H9 (cell line): ENCODE measurements around the gene CBY1. TPM values are rescaled to one million over a fixed set of nuclear protein-coding genes. Genes with fewer than 3 reads are reported as not detected.
A peak's percentile ranks its signal among the peaks of the same experiment; 100 is the strongest.

ENCODE experiments used
- DNase-seq: peaks from one replicate; pipeline ENCODE4 v3.0.0-alpha.2; 2017
- H2AFZ ChIP-seq: one replicate; pipeline ENCODE4 v1.6.1; 2013; ENCODE audit warnings: mild to moderate bottlenecking, low read length, control low read depth, moderate library complexity
- H2AK5ac ChIP-seq: 2 replicates; pipeline ENCODE4 v1.6.1; 2013; ENCODE audit warnings: low read length, control low read depth, mixed read lengths; ENCODE audit not compliant: insufficient read length
- H2BK120ac ChIP-seq: one replicate; pipeline ENCODE4 v1.6.1; 2013; ENCODE audit warnings: low read depth, mild to moderate bottlenecking, low read length, control low read depth, inconsistent platforms; ENCODE audit not compliant: poor library complexity, severe bottlenecking
- H2BK12ac ChIP-seq: 2 replicates; pipeline ENCODE4 v1.6.1; 2013; ENCODE audit warnings: low read length, control low read depth, mixed read lengths, low read depth; ENCODE audit not compliant: insufficient read length
- H2BK15ac ChIP-seq: 2 replicates; pipeline ENCODE4 v1.6.1; 2013; ENCODE audit warnings: low read depth, low read length, control low read depth
- H2BK20ac ChIP-seq: one replicate; pipeline ENCODE4 v1.6.1; 2013; ENCODE audit warnings: low read depth, mild to moderate bottlenecking, low read length, control low read depth, inconsistent platforms; ENCODE audit not compliant: poor library complexity, severe bottlenecking
- H2BK5ac ChIP-seq: 2 replicates; pipeline ENCODE4 v1.6.1; 2013; ENCODE audit warnings: low read length, control low read depth, mixed read lengths; ENCODE audit not compliant: insufficient read length
- H3K14ac ChIP-seq: 2 replicates; pipeline ENCODE4 v1.6.1; 2013; ENCODE audit warnings: low read length, control low read depth; ENCODE audit not compliant: insufficient read depth
- H3K18ac ChIP-seq: 2 replicates; pipeline ENCODE4 v1.6.1; 2013; ENCODE audit warnings: low read depth, mild to moderate bottlenecking, mixed read lengths, low read length, control low read depth; ENCODE audit not compliant: insufficient read length
- H3K23ac ChIP-seq: 2 replicates; pipeline ENCODE4 v1.6.1; 2013; ENCODE audit warnings: low read length, control low read depth, mixed read lengths, low read depth; ENCODE audit not compliant: insufficient read length
- H3K23me2 ChIP-seq: 2 replicates; pipeline ENCODE4 v1.6.1; 2013; ENCODE audit warnings: low read depth, mild to moderate bottlenecking, mixed read lengths, low read length, control low read depth; ENCODE audit not compliant: insufficient read length, poor library complexity, severe bottlenecking
- H3K27ac ChIP-seq: 2 replicates; pipeline ENCODE4 v1.5.1; 2013; ENCODE audit warnings: low read length, control low read depth, mixed read lengths, low read depth; ENCODE audit not compliant: insufficient read length
- H3K27me3 ChIP-seq: 2 replicates; pipeline ENCODE4 v1.6.1; 2013; ENCODE audit warnings: low read length, control low read depth, inconsistent platforms; ENCODE audit not compliant: insufficient read depth
- H3K4ac ChIP-seq: 2 replicates; pipeline ENCODE4 v1.6.1; 2013; ENCODE audit warnings: low read depth, mild to moderate bottlenecking, control low read depth, inconsistent platforms, low read length, moderate library complexity
- H3K4me1 ChIP-seq: 2 replicates; pipeline ENCODE4 v1.6.1; 2013; ENCODE audit warnings: low read length, control low read depth, inconsistent platforms; ENCODE audit not compliant: insufficient read depth
- H3K4me2 ChIP-seq: 2 replicates; pipeline ENCODE4 v1.6.1; 2013; ENCODE audit warnings: low read length, control low read depth, mixed read lengths; ENCODE audit not compliant: insufficient read length, insufficient read depth
- H3K56ac ChIP-seq: 2 replicates; pipeline ENCODE4 v1.6.1; 2013; ENCODE audit warnings: low read depth, mild to moderate bottlenecking, mixed read lengths, low read length, control low read depth; ENCODE audit not compliant: insufficient read length
- H3K79me1 ChIP-seq: 2 replicates; pipeline ENCODE4 v1.6.1; 2013; ENCODE audit warnings: low read depth, mild to moderate bottlenecking, moderate library complexity, low read length, control low read depth, inconsistent platforms; ENCODE audit not compliant: insufficient read depth, poor library complexity, severe bottlenecking
- H3K79me2 ChIP-seq: 2 replicates; pipeline ENCODE4 v1.6.1; 2013; ENCODE audit warnings: low read length, control low read depth, inconsistent platforms; ENCODE audit not compliant: insufficient read depth
- H3K9ac ChIP-seq: 2 replicates; pipeline ENCODE4 v1.6.1; 2013; ENCODE audit warnings: low read length, control low read depth, mixed read lengths; ENCODE audit not compliant: insufficient read length; ENCODE audit errors: extremely low read depth
- H3K9me3 ChIP-seq: one replicate; pipeline ENCODE4 v1.6.1; 2013; ENCODE audit warnings: low read depth, low read length, inconsistent platforms; ENCODE audit not compliant: control insufficient read depth
- H3T11ph ChIP-seq: one replicate; pipeline ENCODE4 v1.6.1; 2013; ENCODE audit warnings: mild to moderate bottlenecking, low read length, control low read depth, inconsistent platforms
- H4K20me1 ChIP-seq: one replicate; pipeline ENCODE4 v1.6.1; 2013; ENCODE audit not compliant: control insufficient read depth, insufficient read length, insufficient read depth
- H4K5ac ChIP-seq: 2 replicates; pipeline ENCODE4 v1.6.1; 2013; ENCODE audit warnings: low read depth, mild to moderate bottlenecking, mixed read lengths, low read length, control low read depth; ENCODE audit not compliant: insufficient read length
- H4K8ac ChIP-seq: replicated peaks from 2 replicates; pipeline ENCODE4 v1.6.1; 2013; ENCODE audit warnings: low read length, control low read depth, mixed read lengths, low read depth; ENCODE audit not compliant: insufficient read length
- H4K91ac ChIP-seq: 2 replicates; pipeline ENCODE4 v1.6.1; 2013; ENCODE audit warnings: low read depth, mild to moderate bottlenecking, moderate library complexity, mixed read lengths, low read length, control low read depth; ENCODE audit not compliant: insufficient read length
- H3K27ac Mint-ChIP-seq, 3 experiments: 2 replicates in 2 of 3; 3 replicates in 1 of 3; pipeline ENCODE4 v1.8.0; 2020 to 2021; ENCODE audit warnings: mixed read lengths in 3 of 3, mild to moderate bottlenecking in 1 of 3, moderate library complexity in 1 of 3
- H3K27me3 Mint-ChIP-seq: 2 replicates; pipeline ENCODE4 v1.8.0; 2021; ENCODE audit warnings: low read depth, mild to moderate bottlenecking, moderate library complexity, mixed read lengths
- H3K36me3 Mint-ChIP-seq, 3 experiments: 2 replicates in 2 of 3; 3 replicates in 1 of 3; pipeline ENCODE4 v1.8.0; 2020 to 2021; ENCODE audit warnings: low read depth in 3 of 3, mixed read lengths in 3 of 3; ENCODE audit not compliant: insufficient read depth in 1 of 3
- H3K4me1 Mint-ChIP-seq, 2 experiments: 2 replicates each; pipeline ENCODE4 v1.8.0; 2020; ENCODE audit warnings: mixed read lengths in 2 of 2
- H3K4me3 Mint-ChIP-seq, 2 experiments: 2 replicates in 1 of 2; 3 replicates in 1 of 2; pipeline ENCODE4 v1.8.0; 2020 to 2021; ENCODE audit warnings: mild to moderate bottlenecking in 2 of 2, mixed read lengths in 2 of 2, moderate library complexity in 1 of 2
- H3K9me3 Mint-ChIP-seq, 2 experiments: 2 replicates in 1 of 2; 3 replicates in 1 of 2; pipeline ENCODE4 v1.8.0; 2020; ENCODE audit warnings: mild to moderate bottlenecking in 2 of 2, mixed read lengths in 2 of 2, moderate library complexity in 1 of 2
- WGBS: extraction: QIAGEN DNeasy Blood & Tissue Kit; methylation state at CpG from one replicate; pipeline ENCODE4 v1.1.7; 2013; ENCODE audit warnings: missing lambda C conversion rate, low lambda C conversion rate, mixed read lengths; ENCODE audit not compliant: insufficient read length; ENCODE audit errors: extremely low coverage; 5-methylcytosine and 5-hydroxymethylcytosine counted together
- total RNA-seq: library from RNA; stranded (reverse); gene quantifications from 2 replicates; pipeline ENCODE4 v1.2.1, GENCODE V29; 2021
- TF ChIP-seq, protein P1 (sequence below): fragments of 200-600 bp; sonication (generic); conservative IDR thresholded peaks from 3 replicates; pipeline ENCODE4 v1.8.0; 2021; ENCODE audit warnings: antibody characterized with exemption, mild to moderate bottlenecking

CBY1 gene
- total RNA-seq, 1 experiment from 2014 or later = 26.6 TPM

DNA sequence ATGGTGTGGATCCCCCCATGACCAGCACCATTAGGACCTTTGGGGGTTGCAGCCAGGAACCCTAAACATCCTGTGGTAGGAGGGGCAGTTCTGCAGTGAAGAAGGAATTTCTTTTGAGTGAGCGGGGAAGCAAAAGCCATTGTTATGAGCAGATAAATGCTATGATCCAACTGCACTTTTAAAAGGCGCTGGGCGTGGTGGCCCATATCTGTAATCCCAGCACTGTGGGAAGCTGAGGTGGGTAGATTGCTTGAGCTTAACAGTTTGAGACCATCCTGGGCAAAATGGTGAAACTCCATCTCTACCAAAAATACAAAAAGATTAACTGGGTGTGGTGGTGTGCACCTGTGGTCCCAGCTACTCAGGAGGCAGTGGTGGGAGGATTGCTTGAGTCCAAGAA is 19.4 kb downstream of the CBY1 start:
- Histone ChIP-seq H3T11ph (no peak overlapping the region), H3K79me2 (no peaks in the 10 kb centered on the region), H3K4me1 (no peaks in the 10 kb centered on the region), H4K20me1 (no peaks in the 10 kb centered on the region), H3K56ac (no peak overlapping the region), H3K23me2 (no peaks in the 10 kb centered on the region), H2BK20ac (no peak overlapping the region), H3K9ac (no peak overlapping the region), H3K9me3 (no peaks in the 10 kb centered on the region), H4K5ac (no peak overlapping the region), H4K91ac (no peak overlapping the region), H3K79me1 (no peaks in the 10 kb centered on the region), H3K27ac (no peak overlapping the region), H3K4me2 (no peak overlapping the region), H3K18ac (no peak overlapping the region), H2AK5ac (no peak overlapping the region), H2BK5ac (no peak overlapping the region), H2AFZ (no peak overlapping the region), H4K8ac (no peak overlapping the region), H2BK15ac (no peak overlapping the region), H3K27me3 (no peaks in the 10 kb centered on the region), H2BK120ac (no peak overlapping the region), H3K14ac (no peak overlapping the region), H2BK12ac (no peak overlapping the region), H3K23ac (no peak overlapping the region), H3K4ac (no peak overlapping the region)
- DNase-seq = no peak
- Mint-ChIP-seq H3K4me3 (no peak overlapping the region), H3K9me3 (no peaks in the 10 kb centered on the region), H3K36me3 (peaks cover 10 to 23% (median 19%) of the 10 kb centered on the region in 3 experiments; a peak in 6 of 7 replicates), H3K27me3 (no peaks in the 10 kb centered on the region), H3K27ac (peak overlapping the region in 2 of 3 experiments; percentile 33 to 50; a peak in 2 of 7 replicates), H3K4me1 (no peaks in the 10 kb centered on the region)
- TF ChIP-seq, protein P1, sequence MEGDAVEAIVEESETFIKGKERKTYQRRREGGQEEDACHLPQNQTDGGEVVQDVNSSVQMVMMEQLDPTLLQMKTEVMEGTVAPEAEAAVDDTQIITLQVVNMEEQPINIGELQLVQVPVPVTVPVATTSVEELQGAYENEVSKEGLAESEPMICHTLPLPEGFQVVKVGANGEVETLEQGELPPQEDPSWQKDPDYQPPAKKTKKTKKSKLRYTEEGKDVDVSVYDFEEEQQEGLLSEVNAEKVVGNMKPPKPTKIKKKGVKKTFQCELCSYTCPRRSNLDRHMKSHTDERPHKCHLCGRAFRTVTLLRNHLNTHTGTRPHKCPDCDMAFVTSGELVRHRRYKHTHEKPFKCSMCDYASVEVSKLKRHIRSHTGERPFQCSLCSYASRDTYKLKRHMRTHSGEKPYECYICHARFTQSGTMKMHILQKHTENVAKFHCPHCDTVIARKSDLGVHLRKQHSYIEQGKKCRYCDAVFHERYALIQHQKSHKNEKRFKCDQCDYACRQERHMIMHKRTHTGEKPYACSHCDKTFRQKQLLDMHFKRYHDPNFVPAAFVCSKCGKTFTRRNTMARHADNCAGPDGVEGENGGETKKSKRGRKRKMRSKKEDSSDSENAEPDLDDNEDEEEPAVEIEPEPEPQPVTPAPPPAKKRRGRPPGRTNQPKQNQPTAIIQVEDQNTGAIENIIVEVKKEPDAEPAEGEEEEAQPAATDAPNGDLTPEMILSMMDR = no peak
- no CpG with 5 or more reads among the region's 3 CpGs for WGBS
